GM18526 (cell line): ENCODE data around the gene ZNF205.

Source experiments
- POLR2A ChIP-seq: IDR thresholded peaks from 3 replicates; pipeline ENCODE4 v1.6.1; 2011; ENCODE audit not compliant: insufficient read length; ENCODE audit errors: extremely low read depth

ZNF205 gene

DNA sequence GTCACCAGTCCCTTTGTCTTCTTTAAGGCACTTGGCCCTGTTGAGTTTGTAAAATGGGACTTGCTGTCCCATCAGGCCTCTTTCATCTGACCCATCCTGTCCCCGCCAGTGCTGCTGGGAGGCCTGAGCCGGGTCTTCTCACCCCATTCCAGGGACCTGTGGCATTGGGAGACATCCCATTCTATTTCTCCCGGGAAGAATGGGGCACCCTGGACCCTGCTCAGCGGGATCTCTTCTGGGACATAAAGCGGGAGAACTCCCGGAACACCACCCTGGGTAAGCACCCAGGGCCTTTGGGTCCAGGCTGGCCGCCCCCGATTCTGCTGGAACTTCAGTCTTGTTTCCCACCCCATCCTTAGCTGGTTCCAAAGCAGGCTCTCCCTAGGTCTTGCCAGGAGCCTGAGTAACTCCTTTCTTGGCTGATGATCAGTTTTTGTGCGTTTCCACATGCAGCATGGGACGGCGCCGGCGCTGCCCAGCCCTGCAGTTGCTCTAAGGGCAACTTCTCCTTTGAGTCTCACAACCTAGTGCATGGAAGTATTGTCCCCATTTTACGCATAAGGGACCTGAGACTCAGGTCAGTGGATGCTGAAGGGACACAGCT, 26.5 kb downstream of the ZNF205 start:
- TF ChIP-seq POLR2A = no peak

DNA sequence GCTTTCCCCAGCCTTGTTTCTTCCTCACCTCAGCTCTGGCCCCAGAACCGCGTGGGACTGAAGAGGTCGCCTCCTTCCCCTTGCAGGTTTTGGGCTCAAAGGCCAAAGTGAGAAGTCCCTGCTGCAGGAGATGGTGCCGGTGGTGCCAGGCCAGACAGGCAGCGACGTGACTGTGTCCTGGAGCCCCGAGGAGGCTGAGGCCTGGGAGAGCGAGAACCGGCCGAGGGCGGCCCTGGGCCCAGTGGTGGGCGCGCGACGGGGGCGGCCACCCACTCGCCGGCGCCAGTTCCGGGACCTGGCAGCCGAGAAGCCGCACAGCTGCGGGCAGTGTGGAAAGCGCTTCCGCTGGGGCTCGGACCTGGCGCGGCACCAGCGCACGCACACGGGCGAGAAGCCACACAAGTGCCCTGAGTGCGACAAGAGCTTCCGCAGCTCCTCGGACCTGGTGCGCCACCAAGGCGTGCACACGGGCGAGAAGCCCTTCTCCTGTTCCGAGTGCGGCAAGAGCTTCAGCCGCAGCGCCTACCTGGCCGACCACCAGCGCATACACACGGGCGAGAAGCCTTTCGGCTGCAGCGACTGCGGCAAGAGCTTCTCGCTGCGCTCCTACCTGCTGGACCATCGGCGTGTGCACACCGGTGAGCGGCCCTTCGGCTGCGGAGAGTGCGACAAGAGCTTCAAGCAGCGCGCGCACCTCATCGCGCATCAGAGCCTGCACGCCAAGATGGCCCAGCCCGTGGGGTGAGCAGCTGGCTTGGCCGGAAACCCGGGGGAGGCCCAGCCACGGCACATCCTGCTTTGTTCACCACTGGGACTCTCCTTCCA, 28.4 kb downstream of the ZNF205 start:
- no peak for TF ChIP-seq POLR2A

DNA sequence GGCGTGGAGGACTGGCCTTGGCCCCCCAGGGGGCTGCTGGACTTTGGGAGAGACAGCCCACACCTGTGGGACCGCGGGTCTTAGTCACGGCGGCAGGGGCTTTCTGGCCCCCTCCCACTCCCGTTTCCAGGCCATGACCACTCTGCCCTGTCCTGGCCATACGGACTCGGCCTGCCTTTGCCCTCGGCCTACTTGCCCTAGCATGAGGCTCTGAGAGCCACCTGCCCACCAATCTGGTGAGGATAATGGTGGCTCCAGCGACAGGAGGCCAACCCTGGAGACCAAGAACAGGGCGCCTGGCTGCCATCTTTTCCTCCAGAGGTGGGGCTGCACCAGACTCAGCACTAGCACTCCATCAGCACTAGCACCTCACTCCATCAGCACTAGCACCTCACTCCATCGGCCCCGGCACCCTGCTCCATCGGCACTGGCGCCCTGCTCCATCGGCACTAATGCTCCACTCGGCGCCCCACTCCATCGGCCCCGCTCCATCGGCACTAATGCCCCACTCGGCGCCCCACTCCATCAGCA, 29.5 kb downstream of the ZNF205 start:
- TF ChIP-seq POLR2A = no peak

DNA sequence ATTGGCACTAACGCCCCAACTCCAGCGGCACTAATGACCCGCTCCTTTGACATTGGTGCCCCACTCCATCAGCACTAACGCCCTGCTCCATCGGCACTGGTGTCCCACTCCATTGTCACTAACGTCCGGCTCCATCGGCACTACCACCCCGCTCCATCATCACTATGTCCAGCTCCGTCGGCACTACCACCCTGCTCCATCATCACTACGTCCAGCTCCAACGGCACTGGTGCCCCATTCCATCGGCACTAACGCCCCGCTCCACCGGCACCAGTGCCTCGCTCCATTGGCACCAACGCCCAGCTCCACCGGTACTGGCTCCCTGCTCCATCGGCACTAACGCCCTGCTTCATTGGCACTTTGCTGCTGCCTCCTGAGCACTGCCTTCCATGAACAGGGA, 29.9 kb downstream of the ZNF205 start:
- TF ChIP-seq POLR2A = no peak

DNA sequence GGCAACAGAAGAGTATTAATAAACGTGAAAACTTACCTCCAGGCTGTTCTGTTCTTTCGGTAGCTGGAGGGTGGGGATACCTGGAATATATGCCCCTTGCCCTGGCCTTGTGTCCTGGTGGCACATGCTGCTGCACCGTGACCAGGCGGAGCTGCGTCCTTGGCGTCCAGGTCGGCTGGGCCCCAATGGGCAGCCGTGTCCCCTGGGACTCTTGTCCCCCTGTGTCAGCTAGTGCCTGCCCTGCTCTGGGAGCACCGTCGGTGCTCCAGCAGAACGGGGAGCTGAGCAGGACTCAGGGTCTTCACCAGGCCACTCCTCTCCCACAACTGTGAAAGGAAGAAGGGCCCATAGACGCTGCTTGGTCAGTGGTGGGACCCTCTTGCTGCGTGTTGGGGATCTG, 30.4 kb downstream of the ZNF205 start:
- no peak for TF ChIP-seq POLR2A

DNA sequence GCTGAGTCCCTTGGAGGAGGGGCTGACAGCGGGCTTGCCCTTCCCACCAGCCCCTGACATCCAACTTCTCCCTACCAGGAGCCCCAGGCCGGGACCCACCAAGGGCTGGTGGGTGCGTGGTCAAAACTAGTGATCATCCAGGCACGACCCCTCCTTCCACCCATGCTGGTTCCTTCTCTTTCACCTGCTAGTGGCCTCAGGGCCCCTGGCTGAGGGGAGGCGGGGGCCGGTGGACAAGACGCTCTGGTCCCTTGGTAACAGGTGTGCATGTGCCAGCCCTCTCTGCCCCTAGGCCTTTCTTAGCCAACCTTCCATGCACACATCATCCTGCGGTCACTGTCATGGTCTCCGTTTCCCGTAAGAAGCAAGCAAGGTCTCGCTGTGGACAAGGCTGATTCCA, 30.8 kb downstream of the ZNF205 start:
- TF ChIP-seq POLR2A = no peak

DNA sequence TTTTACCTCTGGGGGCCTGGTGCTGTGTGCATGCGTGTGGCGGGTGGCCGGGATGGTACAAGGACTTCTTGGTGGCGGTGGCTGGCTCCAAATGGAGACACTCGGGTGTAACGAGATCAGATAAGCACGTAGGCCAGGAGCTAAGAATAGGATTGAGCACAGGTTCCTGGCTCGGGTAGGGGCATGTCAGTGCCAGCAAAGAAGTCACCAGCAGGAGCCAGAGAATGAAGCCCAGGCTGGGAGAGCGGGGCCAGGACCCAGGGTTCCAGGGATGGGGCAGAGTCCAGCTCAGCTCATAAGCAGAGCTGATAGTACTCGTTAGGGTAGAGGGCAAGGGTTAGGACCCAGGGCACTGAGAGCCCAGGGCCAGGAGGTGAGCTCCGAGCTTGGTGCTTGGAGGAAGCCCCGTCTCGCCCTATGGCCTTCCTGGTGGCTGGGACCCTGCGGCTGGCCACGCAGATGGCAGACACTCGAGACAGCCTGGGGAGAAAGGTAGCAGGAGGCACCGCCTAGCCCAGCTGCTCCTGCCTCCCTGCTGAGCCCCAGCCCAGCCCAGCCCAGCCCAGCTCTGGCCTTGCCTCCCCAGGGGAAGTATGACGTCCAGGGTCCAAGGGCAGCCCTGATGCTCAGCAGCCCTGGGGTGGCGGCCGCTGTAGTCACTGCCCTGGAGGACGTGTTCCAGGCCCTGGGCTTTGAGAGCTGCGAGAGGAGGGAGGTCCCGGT, 31.4 kb downstream of the ZNF205 start:
- TF ChIP-seq POLR2A = no peak

DNA sequence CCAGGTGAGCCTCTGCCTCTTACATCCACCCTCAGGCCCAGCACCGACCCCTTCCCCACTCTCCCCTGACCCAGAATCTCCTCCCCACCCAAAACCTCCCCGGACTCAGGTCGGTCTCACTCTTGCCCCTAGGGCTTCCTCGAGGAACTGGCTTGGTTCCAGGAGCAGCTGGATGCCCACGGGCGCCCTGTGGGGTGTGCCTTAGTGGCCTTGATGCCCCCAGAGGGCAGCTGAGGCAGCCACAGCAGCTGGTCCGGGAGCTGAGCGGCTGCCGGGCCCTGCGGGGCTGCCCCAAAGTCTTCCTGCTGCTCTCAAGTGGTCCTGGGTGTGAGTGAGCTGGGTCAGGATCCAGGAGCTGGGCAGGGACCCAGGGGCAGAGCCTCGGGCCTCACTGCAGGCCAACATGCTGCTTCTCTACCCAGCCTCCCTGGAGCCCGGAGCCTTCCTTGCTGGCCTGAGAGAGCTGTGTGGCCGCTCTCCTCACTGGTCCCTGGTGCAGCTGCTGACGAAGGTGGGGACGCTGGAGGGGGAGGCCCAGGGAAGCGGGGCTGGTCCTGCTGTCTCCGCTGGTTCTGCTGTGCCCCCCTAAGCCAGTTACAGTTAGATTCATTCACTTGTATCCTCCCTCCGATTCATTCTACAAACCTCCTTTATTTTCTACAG, 32.1 kb downstream of the ZNF205 start:
- no peak for TF ChIP-seq POLR2A

DNA sequence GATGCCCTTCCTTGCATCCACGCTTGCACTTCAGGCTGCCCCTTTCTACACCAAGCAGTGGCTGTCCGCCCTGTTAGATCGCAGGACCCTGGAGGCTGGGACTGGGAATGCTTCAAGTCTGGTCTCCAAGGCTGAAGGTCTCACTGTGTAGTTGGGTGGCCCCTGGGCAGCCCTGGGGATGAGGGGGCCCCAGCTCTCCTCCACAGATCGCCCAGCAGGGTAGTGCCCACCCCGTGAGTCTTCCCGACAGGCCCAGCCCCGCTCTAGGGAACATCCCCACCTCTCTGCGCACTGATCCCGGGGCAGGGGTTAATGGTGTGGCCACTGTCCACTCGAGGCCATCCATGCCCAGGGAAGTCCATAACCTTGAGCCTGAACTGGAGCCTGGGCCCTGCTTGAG, 32.8 kb downstream of the ZNF205 start:
- no peak for TF ChIP-seq POLR2A

DNA sequence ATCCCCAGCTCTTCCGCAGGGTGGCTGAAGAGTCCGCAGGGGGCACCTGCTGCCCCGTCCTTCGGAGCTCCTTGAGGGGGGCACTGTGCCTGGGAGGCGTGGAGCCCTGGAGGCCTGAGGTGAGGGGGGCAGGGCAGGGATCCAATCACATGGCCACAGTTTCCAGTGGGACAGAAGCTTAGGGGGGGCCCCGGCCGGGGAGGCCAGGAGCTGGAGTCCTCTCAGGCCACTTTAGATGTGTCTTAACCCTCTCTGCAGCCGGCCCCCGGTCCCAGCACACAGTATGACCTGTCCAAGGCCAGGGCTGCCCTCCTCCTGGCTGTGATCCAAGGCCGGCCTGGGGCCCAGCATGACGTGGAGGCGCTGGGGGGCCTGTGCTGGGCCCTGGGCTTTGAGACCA, 33.3 kb downstream of the ZNF205 start:
- no peak for TF ChIP-seq POLR2A

DNA sequence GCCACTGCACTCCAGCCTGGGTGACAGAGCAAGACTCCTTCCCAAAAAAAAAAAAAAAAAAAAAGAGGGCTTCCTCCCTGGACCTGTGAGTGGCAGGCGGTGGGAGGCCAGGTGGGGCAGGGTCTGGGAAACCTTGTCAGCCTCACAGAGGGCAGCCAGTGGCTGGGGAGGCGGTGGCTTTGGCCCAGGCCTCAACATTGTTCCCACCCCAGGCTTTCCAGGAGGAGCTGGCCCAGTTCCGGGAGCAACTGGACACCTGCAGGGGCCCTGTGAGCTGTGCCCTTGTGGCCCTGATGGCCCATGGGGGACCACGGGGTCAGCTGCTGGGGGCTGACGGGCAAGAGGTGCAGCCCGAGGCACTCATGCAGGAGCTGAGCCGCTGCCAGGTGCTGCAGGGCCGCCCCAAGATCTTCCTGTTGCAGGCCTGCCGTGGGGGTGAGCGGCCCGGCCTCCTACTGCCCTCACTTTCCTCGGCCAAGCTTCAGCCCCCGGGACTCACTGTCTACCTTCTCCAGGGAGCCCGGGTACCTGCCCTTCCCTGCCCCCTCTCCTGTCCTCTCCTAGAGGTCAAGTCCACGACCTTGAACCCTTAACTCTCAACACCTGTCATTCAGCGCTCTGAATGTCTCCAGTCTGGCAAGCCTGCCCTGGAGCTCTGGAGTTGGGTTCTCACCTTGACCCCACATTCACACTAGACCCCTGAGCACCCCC, 34.8 kb downstream of the ZNF205 start:
- TF ChIP-seq POLR2A = no peak

DNA sequence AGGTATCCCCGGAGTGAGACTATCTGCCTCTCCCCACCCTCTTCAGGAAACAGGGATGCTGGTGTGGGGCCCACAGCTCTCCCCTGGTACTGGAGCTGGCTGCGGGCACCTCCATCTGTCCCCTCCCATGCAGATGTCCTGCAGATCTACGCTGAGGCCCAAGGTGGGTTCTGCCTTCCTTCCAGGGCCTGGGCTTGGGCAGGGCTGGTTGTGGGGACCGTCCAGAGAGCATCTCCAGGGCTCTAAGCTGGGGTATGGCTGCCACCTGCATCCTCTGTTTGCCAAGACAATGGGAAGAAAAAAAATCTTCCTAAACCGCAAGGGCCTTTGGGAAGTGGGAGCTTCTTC, 35.3 kb downstream of the ZNF205 start:
- no peak for TF ChIP-seq POLR2A

DNA sequence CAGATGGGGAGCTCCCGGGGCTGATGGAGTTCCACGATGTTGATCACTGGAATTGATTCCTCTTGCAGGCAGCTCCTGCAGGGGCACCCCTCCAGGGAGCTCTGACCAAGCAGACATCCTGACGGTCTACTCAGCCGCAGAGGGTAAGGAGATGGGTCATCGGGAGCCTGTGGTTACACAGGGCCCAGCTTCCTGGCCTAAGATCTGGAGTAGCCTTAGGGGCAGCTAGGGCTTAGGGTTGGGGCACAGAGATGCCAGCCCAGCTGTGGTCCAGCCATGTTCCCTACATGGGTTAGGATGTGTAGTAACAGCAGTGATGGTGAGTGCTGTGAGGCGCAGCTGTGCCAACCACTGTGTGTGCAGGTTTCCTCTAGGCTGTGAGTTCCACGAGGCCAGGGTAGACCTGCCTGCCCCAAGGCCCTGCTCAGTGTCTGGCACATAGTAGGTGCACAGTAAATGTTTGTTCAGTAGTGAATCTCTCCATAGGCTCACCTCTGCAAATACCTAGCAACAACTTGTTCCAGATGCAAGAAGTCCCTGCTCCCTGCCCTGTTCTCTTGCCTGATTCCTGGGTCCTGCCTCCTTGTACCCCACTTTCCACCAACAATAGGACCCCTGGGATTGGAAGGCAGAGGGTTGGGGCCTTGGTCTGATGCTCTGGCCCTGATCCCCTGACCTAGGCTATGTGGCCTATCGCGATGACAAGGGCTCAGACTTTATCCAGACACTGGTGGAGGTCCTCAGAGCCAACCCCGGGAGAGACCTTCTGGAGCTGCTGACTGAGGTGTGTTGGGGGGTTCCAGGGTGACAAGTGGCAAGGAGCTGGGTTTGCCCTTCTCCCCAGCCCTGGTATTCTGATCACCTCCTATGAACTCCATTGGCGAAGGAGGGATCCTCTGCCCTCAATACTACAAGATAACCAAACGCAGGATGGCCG, 36.1 kb downstream of the ZNF205 start:
- no peak for TF ChIP-seq POLR2A

DNA sequence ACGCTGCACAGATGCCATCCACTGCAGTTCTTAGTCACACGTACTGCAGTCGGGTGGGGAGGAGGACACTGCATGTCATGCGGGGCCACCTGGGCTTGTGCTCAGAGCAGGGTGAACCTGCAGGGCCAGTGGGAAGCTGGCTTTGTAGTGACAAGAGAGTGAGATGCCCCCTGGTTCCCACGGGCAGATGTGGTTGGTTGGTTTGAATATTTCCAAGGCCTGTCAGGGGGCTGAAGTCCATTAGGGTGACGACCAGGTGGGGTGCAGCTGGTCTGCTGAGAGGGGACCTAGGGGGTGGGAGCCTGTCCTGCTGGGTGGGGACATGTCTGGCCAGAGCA, 36.8 kb downstream of the ZNF205 start:
- no peak for TF ChIP-seq POLR2A
